ENCODE data around the gene MAP3K9. TPM values are rescaled to one million over a fixed set of nuclear protein-coding genes. Genes with fewer than 3 reads are reported as not detected.

MAP3K9 gene
- total RNA-seq: 1.4 and 3.5 TPM in 2 replicates

GRCh38 chr14:70809225-70810219, at the start of gene MAP3K9:
TSS of gene MAP3K9 (minus strand) at chr14:70809513. CDS start at chr14:70809171, 342 bp downstream.

Other genes starting within 250 kb of the MAP3K9 start
- 34.4 and 35.9 TPM in 2 replicates for gene MED6, start 208.9 kb downstream of the MAP3K9 start, total RNA-seq
- gene TTC9, start 167.6 kb downstream of the MAP3K9 start, total RNA-seq: under 0.01 TPM in 2 replicates
- gene PCNX1, start 97.9 kb upstream of the MAP3K9 start, total RNA-seq: 55.4 and 61.2 TPM in 2 replicates